HL-60 (cell line): Measurements from ENCODE around the gene ABCG2.

ENCODE experiments used
- CTCF ChIP-seq: IDR thresholded peaks from one replicate; pipeline ENCODE4 v1.5.1; 2011; ENCODE audit warnings: low read length, control low read depth, inconsistent platforms; ENCODE audit not compliant: insufficient read depth
- POLR2AphosphoS5 ChIP-seq: IDR thresholded peaks from 2 replicates; pipeline ENCODE4 v1.6.1; 2012; ENCODE audit warnings: low read depth
- SPI1 ChIP-seq: IDR thresholded peaks from 2 replicates; pipeline ENCODE4 v1.6.1; 2012; ENCODE audit warnings: low read depth, mild to moderate bottlenecking, borderline replicate concordance

- TF ChIP-seq CTCF (no peak), POLR2AphosphoS5 (no peak), SPI1 (no peak)
These were observed 114.7 kb downstream of the ABCG2 start for GRCh38 chr4:88043586-88044340.
